Suprapubic skin (tissue), 4 donors: ENCODE results near the gene CALML3. TPM values are rescaled to one million over a fixed set of nuclear protein-coding genes. Genes with fewer than 3 reads are reported as not detected.

Experiments
- DNase-seq, 2 donors: peaks; one replicate each; pipeline ENCODE4 v3.0.0-alpha.2; 2019; ENCODE audit warnings: low spot score in 2 of 2
- H3K27ac ChIP-seq: fragments of 200-600 bp; sonication (generic); one replicate; pipeline ENCODE4 v1.5.1; 2019
- H3K27me3 ChIP-seq: fragments of 200-600 bp; sonication (generic); one replicate; pipeline ENCODE4 v1.5.1; 2019
- H3K36me3 ChIP-seq: fragments of 200-600 bp; sonication (generic); one replicate; pipeline ENCODE4 v1.5.1; 2019
- H3K4me1 ChIP-seq: fragments of 200-600 bp; sonication (generic); one replicate; pipeline ENCODE4 v1.5.1; 2019
- H3K4me3 ChIP-seq: fragments of 200-600 bp; sonication (generic); one replicate; pipeline ENCODE4 v1.5.1; 2019; ENCODE audit warnings: mild to moderate bottlenecking
- H3K9me3 ChIP-seq: fragments of 200-600 bp; sonication (generic); one replicate; pipeline ENCODE4 v1.5.1; 2019
- EP300 ChIP-seq: sonication (generic); formaldehyde crosslinking; IDR thresholded peaks from one replicate; pipeline ENCODE4 v1.6.1; 2017; ENCODE audit warnings: antibody characterized with exemption
- POLR2A ChIP-seq, 2 donors: fragments of 450-650 bp; IDR thresholded peaks; one replicate each; pipeline ENCODE4 v1.6.1; 2017; ENCODE audit warnings: antibody characterized with exemption in 2 of 2, mild to moderate bottlenecking in 2 of 2, moderate library complexity in 2 of 2
- POLR2AphosphoS5 ChIP-seq, 3 donors: sonication (generic); formaldehyde crosslinking; IDR thresholded peaks; one replicate each; pipeline ENCODE4 v1.6.1; 2017; ENCODE audit warnings: antibody characterized with exemption in 3 of 3
- WGBS: methylation state at CpG from one replicate; pipeline ENCODE4 v1.1.5; 2018; 5-methylcytosine and 5-hydroxymethylcytosine counted together
- total RNA-seq, 4 donors: library from RNA; depleted of rRNA; stranded (reverse); fragments of >200 nt; gene quantifications; one replicate each; pipeline ENCODE4 v1.1.0, GENCODE V29; 2016
- TF ChIP-seq, protein P1 (sequence below), 2 donors: fragments of 200-600 bp in 1 of 2; fragments of 450-650 bp in 1 of 2; sonication (generic) in 1 of 2; IDR thresholded peaks; one replicate each; pipeline ENCODE4 v1.5.1; 2016 to 2019; ENCODE audit warnings: antibody characterized with exemption in 2 of 2, mild to moderate bottlenecking in 1 of 2, moderate library complexity in 1 of 2

CALML3 gene
- total RNA-seq, 4 donors from 2014 or later, result 27.4 to 296 (median 105) TPM

DNA sequence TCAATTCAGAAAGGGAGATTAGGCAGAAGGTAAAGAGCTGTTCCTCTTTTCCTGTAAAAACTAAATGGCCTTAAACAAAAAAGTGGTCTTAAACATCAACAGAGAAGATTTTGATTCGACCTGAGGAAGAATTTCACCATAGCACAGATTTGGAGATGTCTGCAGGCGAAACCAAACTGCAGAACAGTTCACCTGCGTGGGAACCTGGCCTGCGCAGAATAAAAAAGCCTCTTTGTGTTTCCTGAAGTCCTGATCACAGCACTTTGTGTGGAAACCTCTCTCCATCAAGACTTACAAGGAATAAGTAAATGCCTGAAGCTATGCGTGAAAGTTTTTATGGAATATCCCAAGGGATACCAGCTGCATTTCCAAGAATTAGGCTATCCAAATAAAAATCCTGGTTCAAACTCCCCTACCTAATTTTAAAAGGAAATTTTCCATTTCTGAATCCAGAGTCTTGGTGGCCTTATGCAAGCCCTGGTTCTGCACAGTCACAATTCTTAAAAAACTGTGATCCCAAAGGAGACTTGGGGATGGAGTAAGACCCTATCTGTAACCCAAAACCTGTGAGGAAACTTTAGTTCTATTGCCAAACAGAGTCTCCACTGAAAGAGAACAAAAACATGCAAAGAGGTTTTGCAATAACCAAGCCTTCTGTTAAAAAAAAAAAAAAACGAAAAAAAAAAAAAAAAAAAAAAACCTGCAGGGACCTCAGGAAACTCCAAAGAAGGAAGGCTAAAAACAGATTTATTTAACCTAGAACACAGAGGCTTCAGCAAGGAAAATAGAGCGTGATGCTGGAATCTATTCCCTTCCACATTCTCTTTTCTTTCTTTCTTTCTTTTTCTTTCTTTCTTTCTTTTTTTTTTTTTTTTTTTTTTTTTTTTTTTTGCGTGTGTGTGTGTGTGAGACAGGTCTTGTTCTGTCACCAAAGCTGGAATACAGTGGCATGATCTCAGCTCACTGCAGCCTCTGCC is 10.4 kb downstream of the CALML3 start:
- Histone ChIP-seq H3K36me3 (no peaks in the 10 kb centered on the region), H3K27ac (peak overlapping the region; percentile 66), H3K27me3 (no peaks in the 10 kb centered on the region), H3K4me3 (no peak overlapping the region), H3K4me1 (peaks cover 64% of the 10 kb centered on the region), H3K9me3 (no peaks in the 10 kb centered on the region)
- peak; percentile 26 to 52 for DNase-seq
- WGBS, result 54% methylated on average over 8 of the region's 8 CpGs
- TF ChIP-seq, protein P1, sequence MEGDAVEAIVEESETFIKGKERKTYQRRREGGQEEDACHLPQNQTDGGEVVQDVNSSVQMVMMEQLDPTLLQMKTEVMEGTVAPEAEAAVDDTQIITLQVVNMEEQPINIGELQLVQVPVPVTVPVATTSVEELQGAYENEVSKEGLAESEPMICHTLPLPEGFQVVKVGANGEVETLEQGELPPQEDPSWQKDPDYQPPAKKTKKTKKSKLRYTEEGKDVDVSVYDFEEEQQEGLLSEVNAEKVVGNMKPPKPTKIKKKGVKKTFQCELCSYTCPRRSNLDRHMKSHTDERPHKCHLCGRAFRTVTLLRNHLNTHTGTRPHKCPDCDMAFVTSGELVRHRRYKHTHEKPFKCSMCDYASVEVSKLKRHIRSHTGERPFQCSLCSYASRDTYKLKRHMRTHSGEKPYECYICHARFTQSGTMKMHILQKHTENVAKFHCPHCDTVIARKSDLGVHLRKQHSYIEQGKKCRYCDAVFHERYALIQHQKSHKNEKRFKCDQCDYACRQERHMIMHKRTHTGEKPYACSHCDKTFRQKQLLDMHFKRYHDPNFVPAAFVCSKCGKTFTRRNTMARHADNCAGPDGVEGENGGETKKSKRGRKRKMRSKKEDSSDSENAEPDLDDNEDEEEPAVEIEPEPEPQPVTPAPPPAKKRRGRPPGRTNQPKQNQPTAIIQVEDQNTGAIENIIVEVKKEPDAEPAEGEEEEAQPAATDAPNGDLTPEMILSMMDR (IDR thresholded peaks at IDR 0.05), result no peak
- TF ChIP-seq POLR2AphosphoS5 (IDR thresholded peaks at IDR 0.05), result peak in 1 of 3 donors; percentile 69

DNA sequence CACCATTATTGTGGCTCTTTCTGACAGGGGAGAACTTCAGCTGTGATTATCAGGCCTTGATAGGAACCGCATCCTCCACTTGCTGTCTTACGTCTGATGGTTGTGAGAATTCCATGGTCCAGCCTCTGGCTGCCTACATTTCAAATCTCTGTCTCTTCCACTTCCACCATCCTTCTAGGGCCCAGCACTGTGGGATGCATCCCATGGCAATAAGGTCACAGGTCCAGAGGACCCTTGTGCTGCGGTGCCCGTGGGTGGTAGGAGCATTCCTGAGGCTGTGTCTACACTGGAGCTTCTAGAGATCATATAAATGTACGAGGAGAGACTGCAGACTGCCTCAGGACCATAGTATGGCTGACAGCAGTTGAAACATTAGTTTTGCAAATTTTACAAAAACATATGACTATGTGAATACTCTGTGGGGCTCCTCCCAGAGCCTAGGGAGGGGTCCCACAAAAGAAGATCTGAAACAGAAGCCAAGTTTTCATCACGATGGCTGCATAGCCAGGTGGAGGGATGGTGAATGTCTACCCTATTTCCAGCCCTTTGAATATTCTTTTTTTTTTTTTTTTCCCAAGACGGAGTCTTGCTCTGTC is 11.8 kb downstream of the CALML3 start:
- Histone ChIP-seq H3K4me1 (peaks cover 55% of the 10 kb centered on the region), H3K4me3 (no peak overlapping the region), H3K27ac (no peak overlapping the region), H3K36me3 (no peaks in the 10 kb centered on the region), H3K27me3 (no peaks in the 10 kb centered on the region), H3K9me3 (no peaks in the 10 kb centered on the region)
- TF ChIP-seq POLR2A (IDR thresholded peaks at IDR 0.05), result no peak
- no peak for TF ChIP-seq EP300
- no peak for TF ChIP-seq POLR2AphosphoS5 (IDR thresholded peaks at IDR 0.05)
- TF ChIP-seq, protein P1 (IDR thresholded peaks at IDR 0.05), result no peak
- DNase-seq, result peak in 1 of 2 donors; percentile 53
- 91% methylated on average over 7 of the region's 7 CpGs for WGBS

GRCh38 chr10:5537684-5538083 is 12.9 kb downstream of the CALML3 start:
- peaks cover 44% of the 10 kb centered on the region for H3K4me1 ChIP-seq
- no peak overlapping the region for H3K4me3 ChIP-seq
- peak overlapping the region; percentile 44 for H3K27ac ChIP-seq
- H3K9me3 ChIP-seq, result no peaks in the 10 kb centered on the region
- DNase-seq, result peak in 1 of 2 donors; percentile 22
- H3K36me3 ChIP-seq, result no peaks in the 10 kb centered on the region
- 89% methylated on average over 6 of the region's 6 CpGs for WGBS
- TF ChIP-seq POLR2A (IDR thresholded peaks at IDR 0.05) (no peak), EP300 (no peak)
- H3K27me3 ChIP-seq, result no peaks in the 10 kb centered on the region

DNA sequence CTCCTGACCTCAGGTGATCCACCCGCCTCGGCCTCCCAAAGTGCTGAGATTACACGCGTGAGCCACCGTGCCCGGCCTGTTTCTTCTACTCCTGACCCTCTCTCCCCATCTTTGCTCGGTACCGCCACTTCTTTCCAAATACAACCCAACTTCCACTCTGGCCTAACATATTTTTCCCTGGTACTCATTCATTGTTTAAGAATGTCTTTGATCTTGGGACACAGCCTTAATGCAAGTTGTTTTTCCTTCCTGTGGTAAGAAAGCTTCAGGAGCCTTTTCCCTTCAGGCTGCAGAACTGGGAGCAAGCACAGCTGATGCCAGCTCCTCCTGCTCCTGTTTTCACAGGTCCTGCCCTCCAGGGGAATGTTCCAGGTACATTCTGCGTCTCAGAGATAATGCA is 13.7 kb downstream of the CALML3 start:
- Histone ChIP-seq H3K27me3 (no peaks in the 10 kb centered on the region), H3K4me1 (peaks cover 37% of the 10 kb centered on the region), H3K27ac (peak overlapping the region; percentile 44), H3K36me3 (no peaks in the 10 kb centered on the region), H3K9me3 (no peaks in the 10 kb centered on the region), H3K4me3 (no peak overlapping the region)
- WGBS, result 60% methylated on average over 9 of the region's 9 CpGs
- peak; percentile 50 to 61 for DNase-seq
- TF ChIP-seq POLR2A (IDR thresholded peaks at IDR 0.05) (no peak), EP300 (no peak)

DNA sequence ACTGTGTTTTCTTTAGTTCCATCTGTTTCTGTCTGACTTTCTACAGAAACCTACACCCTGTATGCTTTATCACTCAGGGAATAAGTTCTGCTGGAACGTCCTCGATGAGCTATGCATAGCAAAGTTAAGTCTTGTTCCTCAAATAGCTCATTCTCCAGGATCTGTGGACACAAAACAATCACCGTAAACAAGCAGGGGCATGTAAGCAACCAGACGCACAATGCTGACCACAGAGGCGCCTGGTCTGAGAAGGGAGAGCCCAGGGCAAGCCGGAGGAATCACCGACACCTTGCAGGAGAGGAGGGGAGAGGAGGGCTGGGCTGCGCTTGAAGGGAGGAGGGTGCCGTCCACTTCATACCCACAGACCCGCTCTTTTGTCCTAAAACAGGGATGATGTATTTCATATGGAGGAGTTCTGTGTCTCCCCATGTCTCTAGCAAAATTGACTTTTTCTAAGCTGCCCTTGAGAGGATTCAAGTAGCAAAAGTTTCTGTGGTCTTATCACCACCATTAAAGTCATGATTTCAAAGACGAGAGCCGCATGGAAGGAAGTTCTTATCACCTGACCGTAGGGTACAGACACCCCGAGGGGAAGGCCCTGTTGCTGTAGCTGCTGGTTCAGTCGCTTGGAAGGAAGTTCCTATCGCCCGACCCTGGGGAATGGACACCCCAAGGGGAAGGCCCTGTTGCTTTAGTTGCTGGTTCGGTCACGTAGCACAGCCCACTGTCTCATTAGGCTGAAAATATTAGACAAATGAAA is 14.3 kb downstream of the CALML3 start:
- TF ChIP-seq POLR2A (IDR thresholded peaks at IDR 0.05) (no peak), POLR2AphosphoS5 (IDR thresholded peaks at IDR 0.05) (no peak), EP300 (no peak)
- TF ChIP-seq, protein P1 (IDR thresholded peaks at IDR 0.05), result no peak
- H3K4me1 ChIP-seq, result peaks cover 32% of the 10 kb centered on the region
- H3K4me3 ChIP-seq, result no peak overlapping the region
- DNase-seq, result peak; percentile 54 to 75
- no peaks in the 10 kb centered on the region for H3K36me3 ChIP-seq
- H3K27me3 ChIP-seq, result no peaks in the 10 kb centered on the region
- peak overlapping the region; percentile 44 for H3K27ac ChIP-seq
- 85% methylated on average over 19 of the region's 19 CpGs for WGBS
- H3K9me3 ChIP-seq, result no peaks in the 10 kb centered on the region
